Ureter (tissue), 1 donor: Measurements from ENCODE around the gene GTPBP1. TPM values are rescaled to one million over a fixed set of nuclear protein-coding genes. Genes with fewer than 3 reads are reported as not detected.

Experiments
- DNase-seq: peaks from one replicate; pipeline ENCODE4 v3.0.0-alpha.2; 2020; ENCODE audit warnings: low spot score
- total RNA-seq: library from RNA; stranded (reverse); gene quantifications from one replicate; pipeline ENCODE4 v1.2.4, GENCODE V29; 2023
- donor health status: DM: yes; HTN: yes; CAD: no.

GTPBP1 gene
- total RNA-seq, 1 donor from 2014 or later, result 72.0 TPM

DNA sequence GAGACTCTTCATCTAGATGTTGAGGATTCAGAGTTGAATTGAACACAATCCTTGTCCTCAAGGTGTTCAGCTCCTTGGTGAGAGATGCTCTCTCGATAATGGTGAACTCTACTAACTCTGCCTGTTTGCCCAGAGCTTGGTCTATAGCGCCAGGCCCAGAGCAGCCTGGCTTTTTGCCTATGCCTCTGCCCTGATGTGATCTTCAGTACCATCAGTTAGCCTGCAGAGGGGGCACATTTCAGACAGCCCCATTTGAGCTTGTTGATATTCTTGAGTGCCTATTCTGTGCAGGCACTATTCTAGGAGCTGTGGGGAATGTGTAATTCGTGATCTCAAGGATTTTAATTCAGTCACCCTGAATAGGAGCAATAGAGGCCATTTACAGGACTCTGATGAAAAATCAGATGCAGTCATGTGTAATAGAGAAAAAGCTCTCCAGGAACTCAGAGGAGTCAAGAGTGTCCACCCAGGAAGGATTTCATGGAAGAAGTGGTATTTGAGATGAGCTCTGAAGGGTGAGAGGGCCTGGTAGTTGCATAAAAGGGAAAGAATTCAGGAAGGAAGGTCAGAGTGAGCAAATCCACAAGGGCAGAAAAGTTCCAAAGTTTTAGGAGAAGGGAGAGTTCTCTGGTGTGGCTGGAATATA lies 19.3 kb downstream of the GTPBP1 start:
- DNase-seq, result no peak

DNA sequence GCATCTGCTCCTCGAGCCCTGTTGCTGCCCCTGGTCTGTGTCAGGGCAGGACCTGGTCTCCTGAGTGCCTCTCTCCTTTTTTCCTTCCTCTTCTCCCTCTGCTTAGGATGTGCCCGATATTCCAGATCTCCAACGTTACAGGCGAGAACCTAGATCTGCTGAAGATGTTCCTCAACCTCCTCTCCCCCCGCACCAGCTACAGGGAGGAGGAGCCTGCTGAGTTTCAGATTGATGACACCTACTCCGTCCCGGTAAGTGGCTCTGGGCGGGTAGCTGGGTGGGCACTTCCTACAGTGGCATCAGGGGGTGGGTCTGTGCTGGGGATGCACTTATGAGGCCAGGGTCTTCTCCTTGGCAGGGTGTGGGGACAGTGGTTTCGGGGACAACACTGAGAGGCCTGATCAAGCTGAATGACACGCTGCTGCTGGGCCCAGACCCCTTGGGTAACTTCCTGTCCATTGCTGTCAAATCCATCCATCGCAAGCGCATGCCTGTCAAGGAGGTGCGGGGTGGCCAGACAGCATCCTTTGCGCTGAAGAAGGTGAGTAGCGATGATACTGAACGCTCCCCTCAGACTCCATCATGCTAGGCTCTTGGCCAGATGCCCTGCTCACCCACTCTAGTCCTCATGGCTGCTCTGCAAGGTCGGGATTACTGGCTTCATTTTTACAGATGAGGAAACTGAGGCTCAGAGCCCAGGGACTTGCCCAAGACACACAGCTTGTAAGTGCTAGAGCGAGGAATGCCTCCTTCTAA lies 20.3 kb downstream of the GTPBP1 start:
- DNase-seq, result no peak

DNA sequence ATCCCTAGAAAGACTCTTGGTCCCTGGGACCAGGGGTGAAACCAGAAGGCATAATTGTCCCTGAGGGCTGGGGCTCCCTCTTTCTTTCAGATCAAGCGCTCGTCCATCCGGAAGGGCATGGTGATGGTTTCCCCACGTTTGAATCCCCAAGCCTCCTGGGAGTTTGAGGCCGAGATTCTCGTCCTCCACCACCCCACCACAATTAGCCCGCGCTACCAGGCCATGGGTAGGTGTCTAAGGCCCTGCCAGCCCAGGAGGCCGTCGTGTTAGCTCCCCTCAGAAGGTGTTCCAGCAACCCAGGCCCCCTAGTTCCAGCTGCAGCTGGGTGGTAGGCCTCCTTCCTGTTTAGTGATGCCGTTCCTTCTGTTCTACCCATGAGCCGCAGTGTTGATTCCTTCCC lies 21.4 kb downstream of the GTPBP1 start:
- no peak for DNase-seq

DNA sequence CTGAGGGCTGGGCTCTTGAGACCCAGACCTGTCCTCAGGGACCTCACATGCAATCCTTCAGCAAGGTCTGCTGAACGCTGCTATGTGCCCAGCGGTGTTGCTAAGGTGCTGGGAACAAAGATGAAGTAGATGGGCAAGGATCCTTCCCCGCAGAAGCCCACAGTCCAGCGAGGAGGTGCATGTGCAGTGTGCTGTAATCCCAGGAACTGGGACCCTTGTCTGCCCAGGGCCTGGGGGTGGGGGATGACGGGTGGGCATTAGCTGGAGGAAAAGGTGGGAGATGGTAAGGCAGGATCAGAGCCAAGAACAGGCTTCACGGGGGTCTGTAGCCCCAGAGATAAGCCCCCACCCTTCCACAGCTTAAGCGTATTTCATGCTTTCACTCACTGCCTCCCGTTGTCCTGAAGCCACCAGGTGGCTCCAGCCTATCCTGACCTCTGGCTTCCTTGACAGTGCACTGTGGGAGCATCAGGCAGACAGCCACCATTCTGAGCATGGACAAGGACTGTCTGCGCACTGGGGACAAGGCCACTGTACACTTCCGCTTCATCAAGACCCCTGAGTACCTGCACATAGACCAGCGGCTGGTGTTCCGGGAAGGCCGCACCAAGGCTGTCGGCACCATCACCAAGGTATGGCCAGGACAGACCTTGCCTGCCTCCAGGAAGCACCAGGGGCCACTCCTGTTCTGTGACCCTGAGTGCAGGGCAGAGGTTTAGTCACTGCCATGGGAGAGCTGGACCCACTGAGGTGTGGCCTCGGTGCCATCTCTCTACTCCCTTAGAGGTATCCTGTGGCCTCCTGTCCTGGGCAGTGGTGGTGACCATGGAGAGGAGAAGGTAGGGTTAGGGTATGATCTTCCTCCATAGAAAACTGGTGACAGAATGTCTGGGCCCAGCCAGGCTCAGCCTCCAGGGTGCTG lies 22.0 kb downstream of the GTPBP1 start:
- DNase-seq, result no peak

GRCh38 chr22:38728871-38729796 lies 23.4 kb downstream of the GTPBP1 start:
- DNase-seq, result no peak

DNA sequence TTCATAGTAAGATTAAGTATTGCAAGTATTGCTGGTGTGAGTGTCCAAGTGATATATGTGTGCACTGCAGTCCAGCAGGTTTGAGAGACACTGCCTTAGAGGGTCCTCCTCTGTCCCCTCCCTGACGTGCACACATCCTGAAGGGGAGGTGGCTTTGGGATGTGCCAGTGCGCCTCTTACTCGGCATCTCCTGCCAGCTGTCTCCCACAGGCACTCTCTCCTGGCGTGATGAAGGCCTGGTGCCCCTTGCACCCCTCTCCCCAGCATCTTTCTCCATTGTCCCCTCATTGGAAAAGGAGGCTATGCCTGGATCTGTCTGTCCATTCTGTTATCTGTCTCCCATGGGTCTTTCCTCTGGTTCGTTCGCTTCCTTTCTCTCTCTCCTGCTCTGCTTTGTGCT lies 24.2 kb downstream of the GTPBP1 start:
- no peak for DNase-seq

- DNase-seq, result no peak
Observed at GRCh38 chr22:38730411-38730871, 24.7 kb downstream of the GTPBP1 start.

DNA sequence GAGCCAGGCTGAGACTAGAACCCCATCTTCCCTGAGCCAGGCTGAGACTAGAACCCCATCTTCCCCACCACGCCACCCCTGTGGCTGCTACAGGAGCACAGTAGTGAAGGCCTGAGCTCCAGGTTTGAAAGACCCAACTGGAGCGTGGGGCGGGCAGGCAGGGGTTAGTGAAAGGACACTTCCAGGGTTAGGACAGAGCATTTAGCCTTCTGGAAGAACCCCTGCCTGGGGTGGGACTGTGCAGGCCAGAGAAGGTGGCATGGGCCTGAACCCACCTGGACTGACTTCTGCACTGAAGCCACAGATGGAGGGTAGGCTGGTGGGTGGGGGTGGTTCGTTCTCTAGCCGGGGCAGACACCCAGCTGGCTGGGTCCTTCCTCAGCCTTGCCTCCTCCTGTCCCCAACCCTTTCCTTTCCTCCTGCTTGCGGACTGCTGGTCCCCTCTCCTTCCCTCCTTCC lies 26.0 kb downstream of the GTPBP1 start:
- no peak for DNase-seq

DNA sequence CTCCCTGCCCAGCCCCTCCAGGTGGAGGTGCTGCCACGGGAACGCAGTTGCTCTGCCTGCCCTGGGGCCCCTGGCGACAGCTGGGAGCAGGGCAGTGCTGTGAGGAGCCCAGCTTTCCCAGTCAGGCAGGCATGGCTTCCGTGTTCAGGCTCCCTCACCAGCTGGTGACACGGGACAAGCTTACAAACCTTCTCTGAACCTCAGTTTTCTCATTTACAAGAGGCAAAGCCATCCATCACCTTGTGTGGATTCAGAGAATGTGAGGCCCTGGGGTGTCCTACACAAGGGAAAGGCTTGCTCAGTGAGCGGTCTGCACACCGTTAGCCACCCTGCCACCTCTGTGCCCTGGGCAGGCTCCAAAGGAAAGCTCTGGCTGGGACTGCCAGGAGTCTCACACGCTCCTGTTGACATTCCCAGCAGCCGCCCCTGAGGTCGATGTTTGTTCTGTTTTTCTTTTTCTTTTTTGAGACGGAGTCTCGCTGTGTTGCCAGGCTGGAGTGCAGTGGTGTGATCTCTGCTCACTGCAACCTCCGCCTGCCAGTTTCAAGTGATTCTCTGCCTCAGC lies 26.6 kb downstream of the GTPBP1 start:
- DNase-seq, result no peak

GRCh38 chr22:38733329-38733723 lies 27.6 kb downstream of the GTPBP1 start:
- DNase-seq, result no peak

DNA sequence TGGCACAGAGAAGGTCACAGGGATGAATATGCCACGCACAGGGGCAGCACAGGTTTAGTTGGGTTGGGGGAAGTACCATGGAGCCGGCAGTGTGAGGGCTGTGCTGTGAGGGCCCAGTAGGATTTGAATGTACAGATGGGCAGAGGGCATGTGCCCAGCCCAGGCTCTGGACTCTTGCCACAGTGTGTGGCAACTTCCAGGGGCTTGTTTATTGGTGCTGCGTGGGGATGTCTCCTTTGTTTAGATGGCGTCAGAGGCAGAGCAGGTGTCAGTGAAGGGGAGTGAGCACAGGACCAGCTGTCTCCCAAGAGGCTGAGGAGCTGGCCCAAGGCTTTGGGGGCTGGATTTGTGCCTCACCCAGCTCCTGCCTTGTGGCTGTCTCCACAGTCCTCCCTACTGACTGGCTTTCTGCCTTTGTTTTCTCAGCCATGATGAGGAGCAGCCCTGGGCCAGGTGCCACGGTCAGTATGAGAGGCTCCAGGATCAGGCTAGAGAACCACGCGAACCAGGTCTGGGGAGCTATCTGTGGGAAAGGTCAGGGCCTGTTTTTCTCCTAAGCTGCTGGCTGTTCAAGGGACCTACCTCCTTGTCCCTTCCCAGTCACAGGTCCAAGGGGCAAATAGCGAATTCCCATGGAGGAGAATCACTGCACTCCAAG lies 28.1 kb downstream of the GTPBP1 start:
- no peak for DNase-seq

DNA sequence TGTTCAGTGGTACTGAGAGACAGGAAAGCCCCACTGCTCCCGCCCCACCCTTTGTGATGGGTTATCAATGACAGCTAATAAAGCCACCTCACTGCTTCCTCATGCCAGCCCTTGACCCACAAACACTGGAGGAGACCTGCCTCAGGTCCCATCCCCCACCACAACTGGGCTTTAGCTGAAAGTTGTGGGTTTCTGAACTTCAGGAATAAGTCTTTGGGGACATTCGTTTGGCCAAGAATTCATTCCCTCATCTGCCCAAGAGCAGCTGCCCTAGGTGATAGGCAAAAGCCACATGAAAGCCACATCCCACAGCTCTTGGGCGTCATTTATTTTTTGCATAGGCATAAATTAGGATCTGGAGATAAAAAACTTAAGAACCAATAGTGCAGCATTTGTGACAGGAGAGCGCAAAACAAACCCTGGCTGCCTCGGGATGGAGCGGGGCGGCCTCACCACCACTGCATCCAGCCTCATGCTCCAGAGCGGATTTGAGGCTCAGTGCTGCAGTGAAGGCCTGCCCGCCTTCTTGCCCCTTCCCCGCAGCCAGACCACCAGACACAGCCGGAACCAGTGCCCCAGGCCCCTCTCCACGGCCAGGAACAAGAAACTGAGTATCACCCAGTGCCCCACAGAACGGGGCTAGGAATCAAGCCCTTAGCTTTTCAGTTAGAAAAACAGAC lies 28.8 kb downstream of the GTPBP1 start:
- no peak for DNase-seq

DNA sequence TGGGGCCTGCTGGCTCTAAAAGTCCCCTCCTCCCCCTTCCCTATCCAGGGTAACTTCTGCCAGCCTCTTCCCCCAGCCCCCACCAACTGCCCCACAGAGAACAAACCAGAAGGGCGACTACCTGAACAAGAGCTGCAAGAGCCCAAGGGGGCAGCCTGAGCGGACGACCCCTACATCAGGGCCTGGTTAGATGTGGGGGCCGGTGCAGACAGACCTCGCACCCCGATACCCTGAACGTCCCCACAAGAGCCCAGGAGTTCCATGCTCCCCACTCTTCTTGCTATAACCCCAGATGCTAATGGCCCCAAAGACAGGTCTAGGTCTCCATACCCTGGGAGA lies 29.4 kb downstream of the GTPBP1 start:
- DNase-seq, result no peak

- DNase-seq, result no peak
Observed at GRCh38 chr22:38735465-38736256, 29.9 kb downstream of the GTPBP1 start.

DNA sequence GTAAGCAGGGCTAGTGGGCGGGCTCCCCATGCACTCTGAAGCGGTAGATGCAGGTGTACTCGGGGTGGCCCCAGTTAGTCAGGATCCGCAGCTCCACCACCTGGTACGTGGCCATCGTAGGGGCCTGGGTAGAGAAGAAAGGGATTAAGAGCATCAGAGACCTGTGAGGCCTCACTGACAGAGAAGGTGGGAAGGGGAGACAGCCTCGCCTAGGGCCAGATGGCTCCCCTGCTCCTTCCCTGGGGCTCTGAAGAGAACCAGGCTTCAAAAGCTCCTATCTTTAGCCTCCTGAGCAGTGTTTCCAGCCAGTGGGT lies 30.5 kb downstream of the GTPBP1 start:
- DNase-seq, result no peak

GRCh38 chr22:38737302-38738060 lies 31.7 kb downstream of the GTPBP1 start:
- no peak for DNase-seq

- DNase-seq, result no peak
Observed at GRCh38 chr22:38738475-38739070, 32.8 kb downstream of the GTPBP1 start.
